ENCODE measurements around the gene FBXO5.
"Not testable (repeated sequence)": the region's sequence is repeated elsewhere in the genome, so short reads cannot be mapped to it uniquely, and the experiment has no call there.

FBXO5 gene

DNA sequence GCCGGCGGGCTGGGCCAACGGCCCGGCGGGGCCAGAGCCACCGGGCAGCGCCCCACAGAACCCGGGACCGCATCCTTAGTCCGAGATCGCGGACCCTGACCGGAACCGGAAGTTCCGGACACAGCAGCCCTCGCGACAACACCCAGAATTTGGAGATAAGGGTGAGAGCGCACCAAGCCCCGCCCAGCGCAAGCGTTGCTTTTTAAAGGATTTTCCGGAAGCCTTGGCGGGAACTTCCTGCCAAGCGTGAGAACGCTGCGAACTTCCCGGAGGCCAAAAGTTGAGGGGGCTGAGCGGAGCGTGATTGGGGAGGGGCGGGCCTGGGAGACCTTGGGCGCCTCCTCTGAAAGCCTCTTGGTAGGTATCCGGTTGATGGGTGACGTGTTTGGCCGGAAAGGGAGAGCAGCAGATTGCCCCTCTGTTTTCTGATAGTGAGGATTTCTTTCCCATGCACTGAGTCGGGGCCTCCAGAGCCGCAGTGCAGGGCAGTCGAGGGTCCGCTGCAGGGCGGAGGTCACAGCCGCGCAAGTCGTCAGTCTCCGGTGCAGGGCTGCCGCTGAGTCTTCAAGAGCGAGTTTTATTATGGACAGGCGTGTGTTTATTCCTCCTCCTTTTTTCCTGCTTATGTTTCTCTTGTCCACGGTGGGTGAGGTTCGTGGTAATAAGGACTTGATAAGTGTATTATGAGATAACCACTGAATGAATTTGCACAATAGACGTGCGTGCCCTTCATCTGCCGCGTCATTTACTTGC lies 19.9 kb upstream of the FBXO5 start, which contains the start of gene MTRF1L:
MTRF1L (minus strand) TSS at position 97 of the 753 bp plus-strand sequence; CDS start at position 73, 24 bp downstream.
- Histone ChIP-seq H3K27ac (replicated peaks) (peak within 1 kb of the TSS; percentile 80), H3K4me3 (replicated peaks; ENCODE audit: insufficient read depth, low read length) (peak within 1 kb of the TSS; percentile 49), H3K27me3 (ENCODE audit: insufficient read depth, poor library complexity, severe bottlenecking) (no peaks in the 10 kb centered on the region)
- peak; percentile 84 to 93 for DNase-seq (ENCODE audit: low read depth in 1 of 2, low spot score in 1 of 2)
- 0 out of 2 replicates have a peak, but pooled peaks have one; percentile 31 for TF ChIP-seq POLR2AphosphoS5 (IDR thresholded peaks at IDR 0.05; ENCODE audit: low read depth)
- TF ChIP-seq GABPA (IDR thresholded peaks at IDR 0.05; ENCODE audit: low read depth) = peak; percentile 85
- no peak for TF ChIP-seq SPI1 (IDR thresholded peaks at IDR 0.05; ENCODE audit: borderline replicate concordance, low read depth)

DNA sequence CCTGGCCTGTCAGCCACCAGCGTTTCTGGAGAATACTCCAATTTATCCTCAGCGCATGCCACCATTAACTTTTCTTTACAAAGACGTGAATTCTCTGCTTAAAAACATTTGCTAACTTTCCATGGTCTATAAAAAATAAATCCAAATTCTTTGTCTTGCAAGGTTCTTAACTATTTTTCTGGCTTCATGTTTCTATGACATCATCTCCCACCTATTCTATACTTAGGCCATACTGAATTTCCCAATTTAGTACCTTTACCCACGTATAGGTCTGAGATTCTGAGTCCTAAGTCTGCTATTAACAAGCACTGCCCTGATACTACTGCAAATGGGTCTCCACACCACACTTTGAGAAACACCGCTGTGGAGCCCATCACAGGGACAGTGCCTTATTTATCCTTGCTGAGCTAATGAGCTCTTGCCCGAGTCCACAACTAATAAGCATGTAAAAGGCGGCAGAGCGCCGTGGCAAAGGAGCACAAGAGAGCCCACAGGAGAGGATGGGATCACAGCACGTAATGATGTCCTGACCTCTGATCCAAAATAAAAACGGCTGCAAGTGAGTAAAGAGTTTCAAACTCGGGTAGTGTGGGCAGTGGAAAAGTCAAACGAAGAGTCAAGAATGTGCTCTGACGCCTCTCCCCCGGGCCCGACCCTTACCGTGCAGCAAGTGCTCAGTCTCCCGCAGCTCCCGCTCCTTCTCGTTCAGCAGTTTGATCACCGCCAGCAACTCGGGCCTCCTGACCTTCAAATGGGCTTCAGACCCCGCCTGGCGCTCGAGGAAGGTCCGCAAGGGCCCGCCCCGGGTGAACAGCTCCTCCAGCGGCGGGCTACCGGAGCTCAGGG lies 19.1 kb upstream of the FBXO5 start:
- peak overlapping the region; percentile 49 for H3K4me3 ChIP-seq (replicated peaks; ENCODE audit: insufficient read depth, low read length)
- no peak for DNase-seq (ENCODE audit: low read depth in 1 of 2, low spot score in 1 of 2)
- no peaks in the 10 kb centered on the region for H3K27me3 ChIP-seq (ENCODE audit: insufficient read depth, poor library complexity, severe bottlenecking)
- TF ChIP-seq REST (IDR thresholded peaks at IDR 0.05; ENCODE audit: insufficient replicate concordance, low read depth) (no peak), SPI1 (IDR thresholded peaks at IDR 0.05; ENCODE audit: borderline replicate concordance, low read depth) (no peak), GABPA (IDR thresholded peaks at IDR 0.05; ENCODE audit: low read depth) (no peak), POLR2AphosphoS5 (IDR thresholded peaks at IDR 0.05; ENCODE audit: low read depth) (0 out of 2 replicates have a peak, but pooled peaks have one; percentile 1)
- TF ChIP-seq, protein P1, sequence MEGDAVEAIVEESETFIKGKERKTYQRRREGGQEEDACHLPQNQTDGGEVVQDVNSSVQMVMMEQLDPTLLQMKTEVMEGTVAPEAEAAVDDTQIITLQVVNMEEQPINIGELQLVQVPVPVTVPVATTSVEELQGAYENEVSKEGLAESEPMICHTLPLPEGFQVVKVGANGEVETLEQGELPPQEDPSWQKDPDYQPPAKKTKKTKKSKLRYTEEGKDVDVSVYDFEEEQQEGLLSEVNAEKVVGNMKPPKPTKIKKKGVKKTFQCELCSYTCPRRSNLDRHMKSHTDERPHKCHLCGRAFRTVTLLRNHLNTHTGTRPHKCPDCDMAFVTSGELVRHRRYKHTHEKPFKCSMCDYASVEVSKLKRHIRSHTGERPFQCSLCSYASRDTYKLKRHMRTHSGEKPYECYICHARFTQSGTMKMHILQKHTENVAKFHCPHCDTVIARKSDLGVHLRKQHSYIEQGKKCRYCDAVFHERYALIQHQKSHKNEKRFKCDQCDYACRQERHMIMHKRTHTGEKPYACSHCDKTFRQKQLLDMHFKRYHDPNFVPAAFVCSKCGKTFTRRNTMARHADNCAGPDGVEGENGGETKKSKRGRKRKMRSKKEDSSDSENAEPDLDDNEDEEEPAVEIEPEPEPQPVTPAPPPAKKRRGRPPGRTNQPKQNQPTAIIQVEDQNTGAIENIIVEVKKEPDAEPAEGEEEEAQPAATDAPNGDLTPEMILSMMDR (IDR thresholded peaks at IDR 0.05; ENCODE audit: insufficient read depth, low read length) = no peak
- peak overlapping the region; percentile 80 for H3K27ac ChIP-seq (replicated peaks)

DNA sequence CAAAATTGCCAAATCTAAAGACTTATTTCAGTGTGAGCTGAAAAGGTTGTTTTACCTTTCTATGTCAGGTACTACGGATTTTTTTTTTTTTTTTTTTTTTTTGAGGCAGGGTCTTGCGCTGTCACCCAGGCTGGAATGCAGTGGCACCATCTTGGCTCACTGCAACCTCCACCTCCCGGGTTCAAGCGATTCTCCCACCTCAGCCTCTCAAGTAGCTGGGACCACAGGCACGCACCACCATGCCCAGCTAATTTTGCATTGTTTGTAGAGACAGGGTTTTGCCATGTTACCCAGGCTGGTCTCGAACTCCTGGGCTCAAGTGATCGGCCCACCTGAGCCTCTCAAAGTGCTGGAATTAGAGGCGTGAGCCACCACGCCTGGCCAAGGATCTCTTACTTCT lies 17.9 kb upstream of the FBXO5 start:
- not testable (repeated sequence) for H3K27me3 ChIP-seq (ENCODE audit: insufficient read depth, poor library complexity, severe bottlenecking); H3K27ac ChIP-seq (replicated peaks); H3K4me3 ChIP-seq (replicated peaks; ENCODE audit: insufficient read depth, low read length); DNase-seq (ENCODE audit: low read depth in 1 of 2, low spot score in 1 of 2)

- TF ChIP-seq REST (IDR thresholded peaks at IDR 0.05; ENCODE audit: insufficient replicate concordance, low read depth) (no peak), GABPA (IDR thresholded peaks at IDR 0.05; ENCODE audit: low read depth) (no peak), SPI1 (IDR thresholded peaks at IDR 0.05; ENCODE audit: borderline replicate concordance, low read depth) (no peak), POLR2AphosphoS5 (IDR thresholded peaks at IDR 0.05; ENCODE audit: low read depth) (no peak)
- TF ChIP-seq, protein P1 (IDR thresholded peaks at IDR 0.05; ENCODE audit: insufficient read depth, low read length) = no peak
- H3K27me3 ChIP-seq (ENCODE audit: insufficient read depth, poor library complexity, severe bottlenecking) = no peaks in the 10 kb centered on the region
- no peak overlapping the region for H3K4me3 ChIP-seq (replicated peaks; ENCODE audit: insufficient read depth, low read length)
- H3K27ac ChIP-seq (replicated peaks) = no peak overlapping the region
- DNase-seq (ENCODE audit: low read depth in 1 of 2, low spot score in 1 of 2) = no peak
Measured at GRCh38 chr6:153000243-153000642, 17.4 kb upstream of the FBXO5 start.

- DNase-seq (ENCODE audit: low read depth in 1 of 2, low spot score in 1 of 2); H3K4me3 ChIP-seq (replicated peaks; ENCODE audit: insufficient read depth, low read length); H3K27ac ChIP-seq (replicated peaks); H3K27me3 ChIP-seq (ENCODE audit: insufficient read depth, poor library complexity, severe bottlenecking): not testable (repeated sequence)
Measured at GRCh38 chr6:152999538-152999937, 16.7 kb upstream of the FBXO5 start.
